Uterus (tissue), 4 donors: ENCODE data around the gene EPHA1. TPM values are rescaled to one million over a fixed set of nuclear protein-coding genes. Genes with fewer than 3 reads are reported as not detected.

Source experiments
- DNase-seq, 2 donors: peaks; one replicate each; pipeline ENCODE4 v3.0.0-alpha.2; 2019 to 2020
- H3K27ac ChIP-seq, 2 donors: fragments of 200-600 bp; sonication (generic); 1 replicate in 1 of 2; 2 replicates in 1 of 2; pipeline ENCODE4 v1.5.1; 2016 to 2018
- H3K27me3 ChIP-seq, 2 donors: fragments of 200-600 bp; sonication (generic); one replicate each; pipeline ENCODE4 v1.5.1; 2018 to 2019; ENCODE audit warnings: control low read depth in 1 of 2
- H3K36me3 ChIP-seq, 2 donors: fragments of 200-600 bp; sonication (generic); one replicate each; pipeline ENCODE4 v1.5.1; 2019; ENCODE audit warnings: control low read depth in 1 of 2
- H3K4me1 ChIP-seq, 2 donors: fragments of 200-600 bp; sonication (generic); one replicate each; pipeline ENCODE4 v1.5.1; 2018 to 2019; ENCODE audit warnings: control low read depth in 1 of 2
- H3K4me3 ChIP-seq, 2 donors: fragments of 200-600 bp; sonication (generic); 1 replicate in 1 of 2; 2 replicates in 1 of 2; pipeline ENCODE4 v1.5.1; 2018 to 2019; ENCODE audit warnings: mild to moderate bottlenecking in 1 of 2
- H3K9me3 ChIP-seq, 2 donors: fragments of 200-600 bp; sonication (generic); one replicate each; pipeline ENCODE4 v1.5.1; 2019; ENCODE audit warnings: control low read depth in 1 of 2
- CTCF ChIP-seq, 4 experiments: fragments of 200-600 bp in 2 of 4; fragments of 450-650 bp in 2 of 4; sonication (generic) in 2 of 4; IDR thresholded peaks; one replicate each; pipeline ENCODE4 v1.5.1; 2016 to 2019; ENCODE audit warnings: antibody characterized with exemption in 4 of 4, mild to moderate bottlenecking in 2 of 4, moderate library complexity in 1 of 4
- POLR2A ChIP-seq, 2 donors: fragments of 450-650 bp; IDR thresholded peaks; one replicate each; pipeline ENCODE4 v1.6.1; 2016; ENCODE audit warnings: antibody characterized with exemption in 2 of 2, mild to moderate bottlenecking in 1 of 2, moderate library complexity in 1 of 2
- intact Hi-C: fragments of 100-400 bp; cut with DNase I; formaldehyde crosslinking; loops from one replicate; pipeline ENCODE4 v1.15.1; 2023; ENCODE audit warnings: low total_unique reads
- total RNA-seq, 4 donors: library from RNA; depleted of rRNA in 3 of 4; stranded (reverse); fragments of >200 nt in 3 of 4; gene quantifications; one replicate each; pipeline versions ENCODE4 v1.1.0 to v1.2.4, GENCODE V29; 2014 to 2023
- donor health status: DM: yes; HTN: yes; CAD: no.

EPHA1 gene
- total RNA-seq, 4 donors from 2014 or later, result 1.3 to 5.6 (median 1.9) TPM; not detected in 1

GRCh38 chr7:143354376-143354775 is 54.3 kb downstream of the EPHA1 start:
- TF ChIP-seq POLR2A (IDR thresholded peaks at IDR 0.05) (no peak), CTCF (IDR thresholded peaks at IDR 0.05) (no peak)
- Histone ChIP-seq H3K9me3 (no peaks in the 10 kb centered on the region), H3K27ac (no peak overlapping the region), H3K27me3 (no peaks in the 10 kb centered on the region), H3K4me3 (no peak overlapping the region), H3K36me3 (no peaks in the 10 kb centered on the region), H3K4me1 (no peaks in the 10 kb centered on the region)
- intact Hi-C loops, result no loop called here
- DNase-seq, result no peak

- no peaks in the 10 kb centered on the region for H3K4me1 ChIP-seq
- no peaks in the 10 kb centered on the region for H3K36me3 ChIP-seq
- TF ChIP-seq CTCF (IDR thresholded peaks at IDR 0.05) (no peak), POLR2A (IDR thresholded peaks at IDR 0.05) (no peak)
- no peaks in the 10 kb centered on the region for H3K27me3 ChIP-seq
- no peak for DNase-seq
- no peaks in the 10 kb centered on the region for H3K9me3 ChIP-seq
- intact Hi-C loops, result no loop called here
- H3K4me3 ChIP-seq, result no peak overlapping the region
- no peak overlapping the region for H3K27ac ChIP-seq
Observed at GRCh38 chr7:143352531-143353002, 56.1 kb downstream of the EPHA1 start.

- H3K4me1 ChIP-seq, result no peaks in the 10 kb centered on the region
- no peak overlapping the region for H3K4me3 ChIP-seq
- H3K27me3 ChIP-seq, result no peaks in the 10 kb centered on the region
- no peaks in the 10 kb centered on the region for H3K36me3 ChIP-seq
- intact Hi-C loops, result no loop called here
- no peak for DNase-seq
- no peaks in the 10 kb centered on the region for H3K9me3 ChIP-seq
- H3K27ac ChIP-seq, result no peak overlapping the region
- TF ChIP-seq POLR2A (IDR thresholded peaks at IDR 0.05) (no peak), CTCF (IDR thresholded peaks at IDR 0.05) (no peak)
Observed at GRCh38 chr7:143351574-143351973, 57.1 kb downstream of the EPHA1 start.

GRCh38 chr7:143351060-143351459 is 57.6 kb downstream of the EPHA1 start:
- H3K9me3 ChIP-seq, result no peaks in the 10 kb centered on the region
- no peak overlapping the region for H3K4me3 ChIP-seq
- H3K27me3 ChIP-seq, result no peaks in the 10 kb centered on the region
- no peaks in the 10 kb centered on the region for H3K36me3 ChIP-seq
- no peak for DNase-seq
- intact Hi-C loops, result no loop called here
- H3K27ac ChIP-seq, result no peak overlapping the region
- TF ChIP-seq POLR2A (IDR thresholded peaks at IDR 0.05), result no peak
- TF ChIP-seq CTCF (IDR thresholded peaks at IDR 0.05), result no peak
- H3K4me1 ChIP-seq, result no peaks in the 10 kb centered on the region

- Histone ChIP-seq H3K36me3 (no peaks in the 10 kb centered on the region), H3K4me3 (no peak overlapping the region), H3K4me1 (no peaks in the 10 kb centered on the region), H3K27ac (no peak overlapping the region), H3K9me3 (no peaks in the 10 kb centered on the region), H3K27me3 (no peaks in the 10 kb centered on the region)
- TF ChIP-seq POLR2A (IDR thresholded peaks at IDR 0.05), result no peak
- TF ChIP-seq CTCF (IDR thresholded peaks at IDR 0.05), result no peak
- DNase-seq, result no peak
- intact Hi-C loops, result no loop called here
Observed at GRCh38 chr7:143347950-143348349, 60.7 kb downstream of the EPHA1 start.
